SK-N-SH (cell line): ENCODE results near the gene TSPAN3. TPM values are rescaled to one million over a fixed set of nuclear protein-coding genes. Genes with fewer than 3 reads are reported as not detected.
A peak's percentile ranks its signal among the peaks of the same experiment; 100 is the strongest.

Source experiments
- CTCF ChIA-PET: fragments of 300-600, 350-600 bp; formaldehyde crosslinking; extraction: SDS; loops from one replicate; lab custom pipeline; 2021; lab: Yijun Ruan, JAX
- POLR2A ChIA-PET: fragments of 350-600 bp; sonication (Branson Sonifier 250); formaldehyde crosslinking; extraction: SDS; loops from one replicate; lab custom pipeline; 2020; ENCODE audit warnings: antibody characterized with exemption, inconsistent platforms; lab: Yijun Ruan, JAX
- DNase-seq: peaks from one replicate; pipeline ENCODE4 v3.0.0; 2012
- H2AFZ ChIP-seq: fragments of 200-600 bp; sonication (generic); 2 replicates; pipeline ENCODE4 v1.8.1; 2016; ENCODE audit warnings: antibody characterized with exemption, mild to moderate bottlenecking, low read depth
- H3F3A ChIP-seq: fragments of 200-600 bp; sonication (generic); replicated peaks from 2 replicates; pipeline ENCODE3; 2016; ENCODE audit warnings: antibody characterized with exemption, mild to moderate bottlenecking; ENCODE audit not compliant: insufficient read depth
- H3K27ac ChIP-seq, 2 experiments: fragments of 200-500 bp in 1 of 2; fragments of 200-600 bp in 1 of 2; sonication (Bioruptor generic) in 1 of 2; sonication (generic), shearing (Covaris generic) in 1 of 2; 2 replicates each; pipeline versions ENCODE4 v1.5.1 to v1.6.1; 2014 to 2016; ENCODE audit warnings: low read depth in 2 of 2, inconsistent platforms in 1 of 2, low read length in 1 of 2, mild to moderate bottlenecking in 1 of 2, mixed read lengths in 1 of 2
- H3K27me3 ChIP-seq: fragments of 200-600 bp; sonication (generic), shearing (Covaris generic); 2 replicates; pipeline ENCODE4 v1.6.1; 2016; ENCODE audit warnings: mixed run types; ENCODE audit not compliant: insufficient read depth
- H3K36me3 ChIP-seq, 2 experiments: fragments of 200-500 bp in 1 of 2; fragments of 200-600 bp in 1 of 2; sonication (Bioruptor generic) in 1 of 2; sonication (generic) in 1 of 2; replicated peaks in 1 of 2; 2 replicates each; pipeline versions ENCODE3 to v1.5.1; 2014 to 2016; ENCODE audit warnings: low read length in 1 of 2, mild to moderate bottlenecking in 1 of 2; ENCODE audit not compliant: insufficient read depth in 2 of 2, control insufficient read depth in 1 of 2
- H3K4me1 ChIP-seq, 2 experiments: fragments of 200-500 bp in 1 of 2; fragments of 200-600 bp in 1 of 2; sonication (Bioruptor generic) in 1 of 2; sonication (generic), shearing (Covaris generic) in 1 of 2; 2 replicates each; pipeline versions ENCODE4 v1.5.1 to v1.6.1; 2014 to 2016; ENCODE audit warnings: low read depth in 1 of 2, low read length in 1 of 2, mixed run types in 1 of 2; ENCODE audit not compliant: insufficient read depth in 2 of 2, control insufficient read depth in 1 of 2
- H3K4me2 ChIP-seq: fragments of 200-600 bp; sonication (generic), shearing (Covaris generic); 2 replicates; pipeline ENCODE4 v1.6.1; 2017; ENCODE audit warnings: mixed run types
- H3K4me3 ChIP-seq, 2 experiments: fragments of 200-500 bp in 1 of 2; fragments of 200-600 bp in 1 of 2; sonication (Bioruptor generic) in 1 of 2; sonication (generic), shearing (Covaris generic) in 1 of 2; 2 replicates each; pipeline versions ENCODE4 v1.5.1 to v1.8.1; 2014 to 2016; ENCODE audit warnings: low read depth in 2 of 2, inconsistent platforms in 1 of 2, low read length in 1 of 2, mild to moderate bottlenecking in 1 of 2, mixed read lengths in 1 of 2, moderate library complexity in 1 of 2
- H3K79me2 ChIP-seq: fragments of 200-600 bp; sonication (generic); 2 replicates; pipeline ENCODE4 v1.8.1; 2017; ENCODE audit warnings: mild to moderate bottlenecking; ENCODE audit not compliant: insufficient read depth
- H3K9ac ChIP-seq: fragments of 200-600 bp; sonication (generic); 2 replicates; pipeline ENCODE4 v1.6.1; 2017; ENCODE audit warnings: mixed run types
- H3K9me2 ChIP-seq: fragments of 200-600 bp; sonication (generic); 2 replicates; pipeline ENCODE4 v1.6.1; 2017; ENCODE audit warnings: mixed run types
- H3K9me3 ChIP-seq: fragments of 200-600 bp; sonication (generic); 2 replicates; pipeline ENCODE4 v1.6.1; 2017; ENCODE audit warnings: mixed run types, mild to moderate bottlenecking, moderate library complexity
- H4K20me1 ChIP-seq: fragments of 200-600 bp; sonication (generic); 2 replicates; pipeline ENCODE4 v1.6.1; 2017; ENCODE audit warnings: mild to moderate bottlenecking, mixed run types; ENCODE audit not compliant: insufficient read depth
- EP300 ChIP-seq, 2 experiments: IDR thresholded peaks; 2 replicates each; pipeline versions ENCODE4 v1.4.0 to v1.6.1; 2012; ENCODE audit warnings: borderline replicate concordance in 1 of 2, low read depth in 1 of 2, low read length in 1 of 2
- GABPA ChIP-seq: IDR thresholded peaks from 2 replicates; pipeline ENCODE4 v1.4.0; 2012; ENCODE audit warnings: low read depth, mild to moderate bottlenecking
- MEF2A ChIP-seq: IDR thresholded peaks from 2 replicates; pipeline ENCODE4 v1.4.0; 2012; ENCODE audit warnings: low read depth, borderline replicate concordance
- NFIC ChIP-seq: IDR thresholded peaks from 2 replicates; pipeline ENCODE4 v1.4.0; 2012; ENCODE audit warnings: borderline replicate concordance
- NRF1 ChIP-seq: IDR thresholded peaks from 2 replicates; pipeline ENCODE4 v1.6.1; 2012; ENCODE audit warnings: low read depth, mild to moderate bottlenecking, low read length
- RAD21 ChIP-seq: IDR thresholded peaks from 2 replicates; pipeline ENCODE4 v1.6.1; 2012; ENCODE audit warnings: mild to moderate bottlenecking, low read length
- SIN3A ChIP-seq: IDR thresholded peaks from 2 replicates; pipeline ENCODE4 v1.6.1; 2012; ENCODE audit warnings: low read depth, mild to moderate bottlenecking, low read length, moderate library complexity, borderline replicate concordance
- TEAD4 ChIP-seq: IDR thresholded peaks from 2 replicates; pipeline ENCODE4 v1.4.0; 2012; ENCODE audit warnings: mild to moderate bottlenecking, borderline replicate concordance; ENCODE audit not compliant: insufficient read depth
- ZBTB33 ChIP-seq: IDR thresholded peaks from 2 replicates; pipeline ENCODE4 v1.4.0; 2012; ENCODE audit warnings: low read depth, borderline replicate concordance
- WGBS: methylation state at CpG from one replicate; pipeline ENCODE4 v1.1.6; 2017; ENCODE audit warnings: low lambda C conversion rate; 5-methylcytosine and 5-hydroxymethylcytosine counted together
- polyA plus RNA-seq, 3 experiments: library from polyadenylated mRNA; depleted of rRNA; stranded (reverse); fragments of >200 nt; gene quantifications; 2 replicates each; pipeline ENCODE4 v1.2.3, GENCODE V29; 2012
- TF ChIP-seq, protein P1 (sequence below): fragments of 200-600 bp; sonication (generic); IDR thresholded peaks from 2 replicates; pipeline ENCODE4 v1.6.1; 2017; ENCODE audit warnings: antibody characterized with exemption, mild to moderate bottlenecking, moderate library complexity
- TF ChIP-seq, protein P2 (sequence below): IDR thresholded peaks from 2 replicates; pipeline ENCODE4 v1.4.0; 2012; ENCODE audit warnings: low read depth
- TF ChIP-seq, protein P3 (sequence below): fragments of 150-350 bp; IDR thresholded peaks from 2 replicates; pipeline ENCODE4 v1.6.1; 2017; ENCODE audit warnings: antibody characterized with exemption, low read length, low read depth, borderline replicate concordance

TSPAN3 gene
- polyA plus RNA-seq, 1 of the 3 experiments (the other 2 are of a cell fraction), result 409 TPM

DNA sequence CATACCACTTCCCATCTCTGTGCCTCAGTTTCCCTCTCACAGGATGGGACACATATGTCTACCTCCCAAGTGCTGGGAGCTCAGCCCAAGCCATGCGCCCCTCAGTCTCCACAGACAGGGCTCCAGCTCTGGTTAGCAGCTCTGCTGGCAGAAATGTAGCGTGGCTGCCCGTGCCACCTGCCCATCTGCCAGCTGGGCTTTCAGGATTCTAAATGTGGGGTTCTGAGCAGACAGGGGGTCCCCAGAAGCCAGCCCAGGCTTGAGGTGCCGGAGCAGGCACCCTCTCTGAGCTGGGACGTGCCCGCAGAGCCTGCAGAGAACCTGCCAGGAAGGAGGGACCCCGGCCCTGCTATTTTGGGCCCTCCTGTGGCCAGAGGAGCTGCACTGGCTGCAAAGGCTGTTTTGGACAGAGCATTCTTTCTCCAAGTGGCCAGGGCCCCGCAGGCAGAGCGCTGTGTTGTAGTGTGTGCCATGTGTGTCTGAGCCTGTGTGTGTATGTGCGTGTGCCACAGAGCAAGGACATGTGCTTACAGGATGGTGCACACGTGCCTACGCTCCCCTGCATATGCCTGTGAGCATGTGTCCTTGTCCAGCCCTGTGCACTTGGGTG lies 44.3 kb downstream of the TSPAN3 start:
- no peak overlapping the region for H3K4me3 ChIP-seq
- 81% methylated on average over 9 of the region's 12 CpGs for WGBS
- POLR2A ChIA-PET, result no interaction called here

GRCh38 chr15:77025941-77026411 lies 44.9 kb downstream of the TSPAN3 start:
- H3K9ac ChIP-seq, result no peak overlapping the region
- H3K36me3 ChIP-seq, result no peaks in the 10 kb centered on the region
- TF ChIP-seq, protein P1, sequence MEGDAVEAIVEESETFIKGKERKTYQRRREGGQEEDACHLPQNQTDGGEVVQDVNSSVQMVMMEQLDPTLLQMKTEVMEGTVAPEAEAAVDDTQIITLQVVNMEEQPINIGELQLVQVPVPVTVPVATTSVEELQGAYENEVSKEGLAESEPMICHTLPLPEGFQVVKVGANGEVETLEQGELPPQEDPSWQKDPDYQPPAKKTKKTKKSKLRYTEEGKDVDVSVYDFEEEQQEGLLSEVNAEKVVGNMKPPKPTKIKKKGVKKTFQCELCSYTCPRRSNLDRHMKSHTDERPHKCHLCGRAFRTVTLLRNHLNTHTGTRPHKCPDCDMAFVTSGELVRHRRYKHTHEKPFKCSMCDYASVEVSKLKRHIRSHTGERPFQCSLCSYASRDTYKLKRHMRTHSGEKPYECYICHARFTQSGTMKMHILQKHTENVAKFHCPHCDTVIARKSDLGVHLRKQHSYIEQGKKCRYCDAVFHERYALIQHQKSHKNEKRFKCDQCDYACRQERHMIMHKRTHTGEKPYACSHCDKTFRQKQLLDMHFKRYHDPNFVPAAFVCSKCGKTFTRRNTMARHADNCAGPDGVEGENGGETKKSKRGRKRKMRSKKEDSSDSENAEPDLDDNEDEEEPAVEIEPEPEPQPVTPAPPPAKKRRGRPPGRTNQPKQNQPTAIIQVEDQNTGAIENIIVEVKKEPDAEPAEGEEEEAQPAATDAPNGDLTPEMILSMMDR, result no peak
- TF ChIP-seq EP300 (IDR thresholded peaks at IDR 0.05; ENCODE audit: borderline replicate concordance in 1 of 2, low read depth in 1 of 2, low read length in 1 of 2) (no peak), GABPA (no peak)
- TF ChIP-seq, protein P2, sequence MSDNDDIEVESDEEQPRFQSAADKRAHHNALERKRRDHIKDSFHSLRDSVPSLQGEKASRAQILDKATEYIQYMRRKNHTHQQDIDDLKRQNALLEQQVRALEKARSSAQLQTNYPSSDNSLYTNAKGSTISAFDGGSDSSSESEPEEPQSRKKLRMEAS, result no peak
- H3K9me2 ChIP-seq, result no peaks in the 10 kb centered on the region
- no peaks in the 10 kb centered on the region for H4K20me1 ChIP-seq
- no peak overlapping the region for H3K4me3 ChIP-seq
- no peaks in the 10 kb centered on the region for H3K27me3 ChIP-seq
- POLR2A ChIA-PET, result no interaction called here
- no peak overlapping the region for H3K4me2 ChIP-seq
- DNase-seq, result no peak
- no peaks in the 10 kb centered on the region for H3K9me3 ChIP-seq
- no peaks in the 10 kb centered on the region for H3K79me2 ChIP-seq
- CTCF ChIA-PET, result interaction anchor here (0.7 to 4.2 kb wide), 5 partner anchors 10 to 518 kb away, joined by 3 to 46 read pairs (median 5); no protein-coding TSS in a partner anchor
- no peaks in the 10 kb centered on the region for H3F3A ChIP-seq
- no peak overlapping the region for H2AFZ ChIP-seq
- WGBS, result 72% methylated on average over 4 of the region's 4 CpGs
- H3K4me1 ChIP-seq, result peaks cover 0 to 10% of the 10 kb centered on the region in 2 experiments; a peak in 3 of 4 replicates
- H3K27ac ChIP-seq, result no peak overlapping the region

More for the DNA sequence above, 44.3 kb downstream of the TSPAN3 start:
- DNase-seq, result peak; percentile 24
- Histone ChIP-seq H3K9ac (no peak overlapping the region), H3K4me2 (no peak overlapping the region), H2AFZ (no peak overlapping the region), H3K27me3 (no peaks in the 10 kb centered on the region), H3K36me3 (no peaks in the 10 kb centered on the region), H3K9me2 (no peaks in the 10 kb centered on the region), H3K9me3 (no peaks in the 10 kb centered on the region), H3K79me2 (no peaks in the 10 kb centered on the region), H3K27ac (no peak overlapping the region), H3K4me1 (peaks cover 0 to 6% of the 10 kb centered on the region in 2 experiments; a peak in 3 of 4 replicates)
- CTCF ChIA-PET, result interaction anchor here (0.7 to 4.2 kb wide), 5 partner anchors 10 to 517 kb away, joined by 3 to 46 read pairs (median 3); no protein-coding TSS in a partner anchor
- TF ChIP-seq, protein P2, result no peak
- no peak for TF ChIP-seq MEF2A
- TF ChIP-seq TEAD4, result no peak
- no peak for TF ChIP-seq SIN3A
- TF ChIP-seq, protein P3, sequence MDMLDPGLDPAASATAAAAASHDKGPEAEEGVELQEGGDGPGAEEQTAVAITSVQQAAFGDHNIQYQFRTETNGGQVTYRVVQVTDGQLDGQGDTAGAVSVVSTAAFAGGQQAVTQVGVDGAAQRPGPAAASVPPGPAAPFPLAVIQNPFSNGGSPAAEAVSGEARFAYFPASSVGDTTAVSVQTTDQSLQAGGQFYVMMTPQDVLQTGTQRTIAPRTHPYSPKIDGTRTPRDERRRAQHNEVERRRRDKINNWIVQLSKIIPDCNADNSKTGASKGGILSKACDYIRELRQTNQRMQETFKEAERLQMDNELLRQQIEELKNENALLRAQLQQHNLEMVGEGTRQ, result no peak
- TF ChIP-seq NRF1, result no peak
- no peak for TF ChIP-seq ZBTB33
- TF ChIP-seq RAD21, result no peak
- TF ChIP-seq NFIC, result no peak
- TF ChIP-seq, all 33 proteins: peak for 0
- no peaks in the 10 kb centered on the region for H3F3A ChIP-seq
- no peaks in the 10 kb centered on the region for H4K20me1 ChIP-seq
